IMR-90 (cell line): Measurements from ENCODE around the gene CCDC136. TPM values are rescaled to one million over a fixed set of nuclear protein-coding genes. Genes with fewer than 3 reads are reported as not detected.

Experiments used
- ATAC-seq: fragments of 200-7000 bp; cut with Tn5 transposase; 2 replicates; pipeline ENCODE4 v1.9.1; 2020; ENCODE audit warnings: low read depth, mild to moderate bottlenecking, moderate library complexity
- BruUV-seq: library from RNA; stranded (reverse); fragments of 400-500 nt; replicated peaks from 2 replicates; lab custom pipeline; 2021; lab: Mats Ljungman, UMichigan
- CTCF ChIA-PET: fragments of 300-600 bp; formaldehyde crosslinking; extraction: SDS; loops from one replicate; lab custom pipeline; 2021; ENCODE audit warnings: antibody characterized with exemption; lab: Yijun Ruan, JAX
- POLR2A ChIA-PET: fragments of 300-600 bp; sonication (Branson Sonifier 250); formaldehyde crosslinking; loops from one replicate; lab custom pipeline; 2022; ENCODE audit warnings: antibody characterized with exemption; ENCODE audit not compliant: unreplicated experiment; lab: Charles Lee
- DNase-seq: peaks from one replicate; pipeline ENCODE4 v3.0.0; 2013
- H2AFZ ChIP-seq: replicated peaks from 2 replicates; pipeline ENCODE3; 2013; ENCODE audit warnings: low read length, mild to moderate bottlenecking; ENCODE audit not compliant: poor library complexity
- H2AK5ac ChIP-seq: 2 replicates; pipeline ENCODE4 v1.6.1; 2013; ENCODE audit warnings: low read depth, low read length, inconsistent platforms
- H2AK9ac ChIP-seq: replicated peaks from 2 replicates; pipeline ENCODE3; 2013; ENCODE audit warnings: mild to moderate bottlenecking, low read depth, low read length, moderate library complexity; ENCODE audit not compliant: poor library complexity
- H2BK120ac ChIP-seq: 2 replicates; pipeline ENCODE4 v1.6.1; 2013; ENCODE audit warnings: low read depth, low read length, inconsistent platforms
- H2BK15ac ChIP-seq: 3 replicates; pipeline ENCODE4 v1.6.1; 2013; ENCODE audit warnings: low read depth, low read length, inconsistent platforms
- H2BK20ac ChIP-seq: 2 replicates; pipeline ENCODE4 v1.6.1; 2013; ENCODE audit warnings: low read depth, mild to moderate bottlenecking, inconsistent platforms, low read length, moderate library complexity
- H2BK5ac ChIP-seq: 2 replicates; pipeline ENCODE4 v1.6.1; 2013; ENCODE audit warnings: mild to moderate bottlenecking, low read depth, low read length, inconsistent platforms; ENCODE audit not compliant: poor library complexity, severe bottlenecking
- H3K14ac ChIP-seq: replicated peaks from 2 replicates; pipeline ENCODE4 v1.6.1; 2013; ENCODE audit warnings: low read depth, low read length, inconsistent platforms
- H3K18ac ChIP-seq: 2 replicates; pipeline ENCODE4 v1.6.1; 2013; ENCODE audit warnings: low read depth, low read length, control low read depth
- H3K23ac ChIP-seq: 2 replicates; pipeline ENCODE4 v1.6.1; 2013; ENCODE audit warnings: low read depth, low read length, inconsistent platforms
- H3K27ac ChIP-seq: 2 replicates; pipeline ENCODE4 v1.5.1; 2013; ENCODE audit warnings: mild to moderate bottlenecking, control low read depth, low read length; ENCODE audit not compliant: insufficient read depth
- H3K27me3 ChIP-seq: 2 replicates; pipeline ENCODE4 v1.6.1; 2013; ENCODE audit warnings: low read length; ENCODE audit not compliant: control insufficient read depth, insufficient read depth
- H3K36me3 ChIP-seq: 2 replicates; pipeline ENCODE4 v1.6.1; 2013; ENCODE audit warnings: low read length, mixed read lengths; ENCODE audit not compliant: control insufficient read depth, insufficient read depth
- H3K4ac ChIP-seq: 2 replicates; pipeline ENCODE4 v1.6.1; 2013; ENCODE audit warnings: low read depth, low read length, inconsistent platforms
- H3K4me1 ChIP-seq: 2 replicates; pipeline ENCODE4 v1.6.1; 2013; ENCODE audit warnings: low read length, mixed read lengths; ENCODE audit not compliant: control insufficient read depth, insufficient read depth
- H3K4me2 ChIP-seq: 2 replicates; pipeline ENCODE4 v1.6.1; 2013; ENCODE audit warnings: low read depth, mild to moderate bottlenecking, control low read depth, low read length, moderate library complexity
- H3K4me3 ChIP-seq: 2 replicates; pipeline ENCODE4 v1.5.1; 2013; ENCODE audit warnings: low read depth, mild to moderate bottlenecking, control low read depth, low read length, moderate library complexity; ENCODE audit not compliant: insufficient read depth
- H3K56ac ChIP-seq: 2 replicates; pipeline ENCODE4 v1.6.1; 2013; ENCODE audit warnings: low read length, inconsistent platforms; ENCODE audit not compliant: insufficient read depth; ENCODE audit errors: extremely low read depth
- H3K79me1 ChIP-seq, 2 experiments: 2 replicates each; pipeline ENCODE4 v1.6.1; 2013; ENCODE audit warnings: low read length in 2 of 2, inconsistent platforms in 1 of 2, low read depth in 1 of 2
- H3K9ac ChIP-seq: 2 replicates; pipeline ENCODE4 v1.6.1; 2013; ENCODE audit warnings: low read depth, low read length, control low read depth
- H3K9me1 ChIP-seq: 2 replicates; pipeline ENCODE4 v1.6.1; 2013; ENCODE audit warnings: low read length, inconsistent platforms; ENCODE audit not compliant: insufficient read depth
- H3K9me3 ChIP-seq: 2 replicates; pipeline ENCODE4 v1.6.1; 2013; ENCODE audit warnings: low read length; ENCODE audit not compliant: control insufficient read depth, insufficient read depth
- H4K20me1 ChIP-seq: 2 replicates; pipeline ENCODE4 v1.6.1; 2013; ENCODE audit warnings: low read length, inconsistent platforms; ENCODE audit not compliant: insufficient read depth
- H4K5ac ChIP-seq: 2 replicates; pipeline ENCODE4 v1.6.1; 2013; ENCODE audit warnings: mild to moderate bottlenecking, low read depth, low read length, control low read depth
- H4K8ac ChIP-seq, 2 experiments: 2 replicates each; pipeline ENCODE4 v1.6.1; 2013; ENCODE audit warnings: low read depth in 2 of 2, low read length in 2 of 2, control low read depth in 1 of 2, inconsistent platforms in 1 of 2
- H4K91ac ChIP-seq: 2 replicates; pipeline ENCODE4 v1.6.1; 2013; ENCODE audit warnings: low read depth, low read length, inconsistent platforms; ENCODE audit not compliant: insufficient read depth
- CEBPB ChIP-seq: IDR thresholded peaks from 2 replicates; pipeline ENCODE4 v1.6.1; 2012; ENCODE audit warnings: low read depth, low read length, improper control_type of control experiment
- CTCF ChIP-seq: conservative IDR thresholded peaks from 2 replicates; pipeline ENCODE4 v1.5.1; 2012; ENCODE audit warnings: mild to moderate bottlenecking, low read depth, low read length, improper control_type of control experiment
- FOS ChIP-seq: fragments of 150-350 bp; IDR thresholded peaks from 2 replicates; pipeline ENCODE4 v1.6.1; 2016; ENCODE audit warnings: low read depth, low read length
- MAFK ChIP-seq: IDR thresholded peaks from 2 replicates; pipeline ENCODE4 v1.6.1; 2012; ENCODE audit warnings: low read depth, low read length, improper control_type of control experiment
- MAZ ChIP-seq: IDR thresholded peaks from 2 replicates; pipeline ENCODE4 v1.6.1; 2012; ENCODE audit warnings: low read depth, mild to moderate bottlenecking, low read length, improper control_type of control experiment, moderate library complexity, borderline replicate concordance
- MXI1 ChIP-seq: IDR thresholded peaks from 2 replicates; pipeline ENCODE4 v1.6.1; 2012; ENCODE audit warnings: low read depth, mild to moderate bottlenecking, low read length, moderate library complexity, borderline replicate concordance
- POLR2A ChIP-seq: IDR thresholded peaks from 2 replicates; pipeline ENCODE4 v1.6.1; 2012; ENCODE audit warnings: mild to moderate bottlenecking, low read depth, low read length
- RFX5 ChIP-seq: IDR thresholded peaks from 2 replicates; pipeline ENCODE4 v1.8.0; 2012; ENCODE audit warnings: low read depth, mild to moderate bottlenecking, low read length, moderate library complexity
- SMC3 ChIP-seq: fragments of 150-350 bp; IDR thresholded peaks from 2 replicates; pipeline ENCODE4 v1.6.1; 2016; ENCODE audit warnings: low read depth, mild to moderate bottlenecking, antibody characterized with exemption, low read length, moderate library complexity
- WGBS, 2 experiments: methylation state at CpG; one replicate each; pipeline versions ENCODE4 v1.1.5 to v1.1.7; 2013; ENCODE audit warnings: missing lambda C conversion rate in 2 of 2; ENCODE audit not compliant: insufficient read length in 1 of 2; ENCODE audit errors: extremely low coverage in 2 of 2; 5-methylcytosine and 5-hydroxymethylcytosine counted together
- dilution Hi-C: fragments of 300-500 bp; cut with HindIII; formaldehyde crosslinking; loops from one replicate; pipeline ENCODE4 v1.14.3; 2018; ENCODE audit warnings: low sequenced_read_pairs; ENCODE audit not compliant: unreplicated experiment
- in situ Hi-C: fragments of 300-500 bp; cut with MboI; formaldehyde crosslinking; loops from 3 replicates; pipeline ENCODE4 v1.14.3; 2019; ENCODE audit warnings: low sequenced_read_pairs, inconsistent platforms, mixed read lengths
- intact Hi-C: fragments of 100-400 bp; cut with micrococcal nuclease; formaldehyde crosslinking; loops from 2 replicates; pipeline ENCODE4 v1.10.0; 2022
- polyA plus RNA-seq, 3 experiments: library from polyadenylated mRNA; depleted of rRNA; stranded (reverse); fragments of >200 nt; gene quantifications; 2 replicates each; pipeline ENCODE4 v1.2.3, GENCODE V29; 2012; ENCODE audit warnings: low replicate concordance in 1 of 3
- total RNA-seq: library from RNA; depleted of rRNA; stranded (reverse); fragments of >200 nt; gene quantifications from 2 replicates; pipeline ENCODE4 v1.2.3, GENCODE V29; 2012

Gene CCDC136
- total and polyA plus RNA-seq, 2 of the 4 experiments (the other 2 are of a cell fraction): 7.7 to 18.0 TPM

DNA sequence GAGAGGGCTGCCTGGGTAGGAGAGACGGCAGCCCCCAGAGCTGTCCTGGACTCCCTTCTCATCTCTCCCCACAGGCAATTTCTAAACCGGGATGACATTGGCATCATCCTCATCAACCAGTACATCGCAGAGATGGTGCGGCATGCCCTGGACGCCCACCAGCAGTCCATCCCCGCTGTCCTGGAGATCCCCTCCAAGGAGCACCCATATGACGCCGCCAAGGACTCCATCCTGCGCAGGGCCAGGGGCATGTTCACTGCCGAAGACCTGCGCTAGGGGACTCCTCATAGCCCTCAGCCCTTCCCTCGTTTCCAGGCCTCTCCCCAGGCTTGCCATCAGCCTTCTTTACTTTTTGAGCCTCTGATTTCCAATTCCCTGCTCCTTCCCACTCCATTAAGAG is 73.5 kb downstream of the CCDC136 start:
- Histone ChIP-seq H4K8ac (no peak overlapping the region), H3K14ac (no peak overlapping the region), H2BK15ac (no peak overlapping the region), H3K4me2 (no peak overlapping the region), H3K23ac (no peak overlapping the region), H3K18ac (no peak overlapping the region), H4K20me1 (peaks cover 35% of the 10 kb centered on the region), H4K91ac (no peak overlapping the region), H3K4ac (no peak overlapping the region), H3K9me1 (peaks cover 5% of the 10 kb centered on the region; the same call in 1 of the 2 replicates), H3K56ac (no peak overlapping the region), H2AK5ac (no peak overlapping the region), H2AFZ (no peak overlapping the region), H2BK120ac (no peak overlapping the region), H2AK9ac (no peak overlapping the region), H3K4me1 (peaks cover 2% of the 10 kb centered on the region), H3K27me3 (peaks cover 10% of the 10 kb centered on the region; the same call in 1 of the 2 replicates), H4K5ac (no peak overlapping the region), H3K79me1 (peaks cover 11 to 16% of the 10 kb centered on the region in 2 experiments), H3K9me3 (no peaks in the 10 kb centered on the region), H3K36me3 (peaks cover 16% of the 10 kb centered on the region), H3K9ac (no peak overlapping the region), H3K4me3 (no peak overlapping the region), H3K27ac (no peak overlapping the region), H2BK20ac (no peak overlapping the region), H2BK5ac (no peak overlapping the region)
- intact Hi-C loops: no loop called here
- in situ Hi-C loops: no loop called here
- DNase-seq: no peak
- BruUV-seq: no TSS peak
- TF ChIP-seq MAFK: no peak
- TF ChIP-seq CEBPB: no peak
- no peak for TF ChIP-seq FOS
- TF ChIP-seq MAZ: no peak
- no peak for TF ChIP-seq MXI1
- no peak for TF ChIP-seq CTCF
- no peak for TF ChIP-seq SMC3
- TF ChIP-seq POLR2A: no peak
- no peak for TF ChIP-seq RFX5
- CTCF ChIA-PET: no interaction called here
- dilution Hi-C loops: no loop called here
- WGBS, 2 experiments: 92% methylated on average over 7 of the region's 12 CpGs; no CpG with 5 or more reads in 1 of the 2 experiments
- POLR2A ChIA-PET: no interaction called here
- no peak for ATAC-seq
